HG03045 (cell line): ENCODE data around the gene CTNNA1.

Source experiments
- ATAC-seq: cut with Tn5 transposase; IDR thresholded peaks from one replicate; pipeline ENCODE4 v1.9.1; 2021; ENCODE audit warnings: mild to moderate bottlenecking, moderate library complexity; ENCODE audit not compliant: unreplicated experiment

Gene CTNNA1

DNA sequence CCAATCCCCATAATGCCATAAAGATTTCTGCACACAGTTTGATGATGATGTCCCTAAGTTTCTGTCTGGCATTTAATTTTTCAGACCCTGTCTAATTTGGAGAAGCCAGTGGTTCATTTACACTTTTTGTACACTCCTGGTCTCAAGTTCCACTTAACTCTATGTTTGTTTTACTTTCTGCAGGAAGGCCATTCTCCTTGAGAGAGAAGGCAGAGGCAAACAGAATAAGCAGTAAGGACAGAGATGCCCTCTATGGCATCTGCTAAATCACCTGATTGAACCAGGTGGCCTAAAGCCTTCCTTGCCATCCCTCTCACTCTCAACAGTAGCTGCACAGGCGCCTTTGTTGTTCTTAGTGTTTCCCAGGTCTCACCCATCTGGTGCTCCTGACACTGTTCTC, 208.0 kb downstream of the CTNNA1 start:
- no peak for ATAC-seq

DNA sequence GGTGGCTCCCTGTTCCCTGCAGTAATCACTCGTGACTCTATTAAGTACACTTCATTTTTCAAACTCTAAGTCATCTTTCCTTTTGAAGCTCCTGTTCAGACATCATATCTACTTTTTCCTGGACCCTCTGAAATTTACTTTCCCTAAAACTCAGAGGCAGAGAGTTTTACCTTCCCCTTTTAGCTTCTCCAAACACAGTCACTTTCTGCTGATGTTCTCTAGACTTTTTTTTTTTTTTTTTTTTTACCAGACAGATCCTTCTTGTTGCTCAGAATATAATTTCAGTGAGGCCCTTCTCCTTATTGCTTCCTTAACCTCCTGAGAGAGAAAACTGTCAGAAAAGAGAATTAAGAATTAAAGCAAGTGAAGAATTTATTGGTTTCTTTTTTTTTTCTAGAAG, 208.5 kb downstream of the CTNNA1 start:
- no peak for ATAC-seq

DNA sequence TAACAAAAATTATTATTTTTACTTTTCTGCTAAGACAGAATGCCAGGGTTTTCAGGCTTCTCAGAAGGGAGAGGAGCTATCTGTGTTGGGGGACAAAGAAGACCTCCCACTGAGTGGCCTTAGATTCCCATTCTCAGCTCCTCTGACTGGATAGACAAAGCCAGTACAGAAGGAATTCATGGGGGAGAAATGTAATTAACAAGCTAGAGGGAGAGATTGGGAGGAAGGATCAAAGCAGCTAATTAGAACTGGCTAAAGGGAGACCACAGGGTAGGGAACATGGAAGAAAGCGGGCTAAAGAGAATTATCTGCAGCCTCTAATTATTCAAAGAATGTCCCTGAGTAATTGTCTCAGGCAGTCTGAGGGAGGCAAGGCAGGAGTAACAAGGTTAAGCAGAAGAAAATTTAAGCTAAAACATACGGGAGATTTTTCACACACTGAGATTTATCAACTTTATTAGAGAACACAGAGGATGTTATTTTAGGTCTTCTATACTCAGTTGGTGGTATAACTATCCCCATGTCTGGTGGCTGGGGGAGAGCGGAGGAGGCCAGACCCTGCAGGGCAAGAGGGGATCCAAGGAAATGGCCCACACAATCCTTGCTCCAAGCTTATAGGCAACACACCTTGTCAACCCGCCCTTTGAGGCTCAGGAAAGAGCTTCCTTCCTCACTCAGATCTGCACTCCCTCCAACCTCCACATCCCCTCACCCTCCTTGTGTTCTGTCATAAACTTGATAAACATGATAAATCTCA, 209.6 kb downstream of the CTNNA1 start:
- no peak for ATAC-seq

DNA sequence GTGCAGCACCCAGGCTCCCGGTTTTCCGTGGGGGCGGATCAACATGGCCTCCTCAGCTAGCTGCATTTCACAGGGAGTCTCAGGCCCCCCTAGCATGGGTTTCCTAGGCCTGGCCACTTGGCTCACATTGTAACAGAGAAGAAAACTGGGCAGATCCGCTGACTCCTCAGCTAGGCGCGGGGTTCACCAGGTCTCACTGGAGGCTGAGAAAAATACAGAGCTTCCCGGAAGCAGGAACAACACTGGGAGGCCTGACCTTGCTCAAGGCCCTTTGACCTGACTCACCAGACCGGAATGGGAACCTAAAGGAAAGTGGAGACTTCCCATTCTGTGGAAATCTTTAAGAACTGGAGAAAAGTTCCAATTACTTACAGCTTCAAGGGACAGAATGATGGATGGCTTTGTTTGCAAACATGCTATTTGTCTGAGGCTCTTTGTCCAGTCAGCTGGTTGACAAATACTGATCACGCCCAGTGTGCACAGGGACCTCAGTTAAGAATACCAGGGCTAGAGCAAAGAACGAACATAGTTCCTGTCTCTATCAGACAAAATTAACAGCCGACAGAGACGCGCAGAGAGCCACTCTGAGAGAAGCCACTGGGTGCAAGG, 210.6 kb downstream of the CTNNA1 start:
- ATAC-seq = no peak

DNA sequence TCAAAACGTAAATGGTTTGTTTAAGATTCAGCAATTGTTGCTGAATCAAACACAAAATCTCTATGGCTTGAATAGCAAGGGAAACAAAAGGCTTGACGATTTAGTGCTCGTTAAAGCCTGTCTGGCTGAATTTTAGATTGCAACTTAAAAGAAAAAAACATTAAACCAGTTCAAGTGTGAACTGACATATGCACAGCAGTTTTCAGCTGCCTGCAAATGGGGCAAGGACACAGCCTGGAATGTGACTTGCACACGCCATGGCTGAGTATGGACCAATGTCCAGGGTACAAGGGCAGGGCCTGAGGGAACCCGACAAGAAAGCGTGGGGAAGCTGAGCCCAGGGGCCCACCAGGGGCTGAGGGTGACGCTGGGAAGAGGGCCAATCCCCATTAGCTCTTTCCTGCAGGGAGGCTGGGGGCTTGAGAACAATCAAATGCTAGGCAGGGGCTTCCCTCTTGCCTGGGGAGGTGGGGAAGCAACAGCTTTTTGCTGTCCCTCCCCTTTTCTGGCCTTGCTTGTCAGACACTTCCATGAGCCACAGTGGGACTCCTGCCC, 211.5 kb downstream of the CTNNA1 start:
- ATAC-seq = no peak

DNA sequence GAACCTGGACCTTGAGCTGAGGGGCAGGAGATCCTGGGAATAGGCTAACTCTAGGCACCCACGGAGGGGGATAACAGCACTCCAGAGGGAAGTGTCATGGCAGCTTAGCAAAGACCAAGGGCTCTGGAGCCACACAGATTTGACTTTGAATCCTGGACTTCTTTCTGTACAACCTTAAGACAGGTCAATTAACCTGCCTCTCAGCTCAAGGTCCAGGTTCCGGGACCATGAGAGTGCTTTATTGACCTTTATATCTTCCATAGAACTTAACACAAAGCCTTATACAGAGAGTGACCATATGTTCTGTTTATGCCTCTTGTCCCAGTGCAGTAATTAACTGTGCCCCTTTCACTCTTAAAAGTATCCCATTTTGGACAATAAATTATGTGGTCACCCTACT, 212.4 kb downstream of the CTNNA1 start:
- ATAC-seq = no peak

DNA sequence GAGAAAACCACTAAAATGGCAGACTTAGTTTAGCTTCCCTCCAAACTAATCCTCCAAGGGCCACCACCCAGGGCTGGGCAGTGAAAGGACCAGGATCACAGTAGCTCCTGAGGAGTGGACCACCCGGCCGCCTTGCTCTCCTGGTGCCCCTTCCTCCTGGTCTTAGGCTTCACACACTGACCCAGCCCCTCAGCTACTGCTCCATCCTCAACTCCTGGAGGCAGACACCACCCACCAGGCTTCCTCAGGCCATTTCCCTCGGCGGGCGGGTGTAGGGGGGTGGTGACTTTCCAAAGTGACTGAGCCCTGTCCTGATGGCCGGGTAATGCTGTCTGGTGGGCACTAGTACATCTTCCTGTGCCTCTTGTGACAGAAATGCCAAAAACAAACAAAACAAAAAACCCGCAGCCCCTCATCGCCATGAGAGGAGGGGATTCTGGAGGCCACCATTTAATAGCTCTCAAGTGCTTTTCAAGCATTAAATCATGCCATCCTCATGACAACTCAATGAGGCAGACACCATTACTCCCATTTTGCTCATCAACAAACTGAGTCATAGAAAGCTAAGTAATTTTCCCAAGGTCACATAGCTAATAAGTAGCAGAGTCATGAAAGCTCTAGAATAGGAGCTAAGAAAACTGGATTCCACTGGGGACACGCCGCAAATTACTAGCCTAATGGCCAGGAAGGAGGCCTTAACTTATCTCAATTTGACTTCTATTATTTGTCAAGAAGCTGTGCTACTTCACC, 213.2 kb downstream of the CTNNA1 start:
- ATAC-seq = no peak

DNA sequence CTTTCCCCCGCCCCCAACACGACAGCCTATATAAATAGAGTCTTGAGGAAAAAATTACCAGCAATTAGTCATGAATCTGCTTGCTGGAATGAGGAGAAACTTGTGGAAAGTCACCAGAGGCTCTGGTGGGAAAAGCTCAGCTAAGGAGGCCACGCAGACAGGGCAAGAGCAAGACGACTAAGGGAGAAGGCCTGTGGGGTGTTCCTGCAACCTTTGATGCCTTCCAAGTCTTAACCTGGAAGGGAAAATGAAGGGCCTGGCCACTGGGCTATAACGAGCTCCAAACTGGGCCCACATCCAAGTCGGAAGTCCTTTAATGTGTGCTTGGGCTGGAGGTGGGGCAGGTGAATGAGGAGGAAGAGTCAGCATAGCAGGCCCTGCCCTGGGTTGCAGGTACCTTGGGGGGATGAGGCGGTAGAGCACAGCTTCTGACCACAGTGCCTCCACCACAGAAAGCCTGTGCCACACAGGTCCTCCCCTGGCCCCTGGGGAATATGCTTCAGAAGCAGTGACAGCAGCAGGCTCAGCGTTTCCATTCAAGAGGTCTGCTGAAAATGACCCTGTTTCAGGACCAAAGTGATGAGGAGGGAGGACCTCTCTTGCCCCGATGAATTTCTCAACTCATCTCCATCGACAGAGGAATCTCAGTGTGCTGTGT, 214.7 kb downstream of the CTNNA1 start:
- no peak for ATAC-seq

DNA sequence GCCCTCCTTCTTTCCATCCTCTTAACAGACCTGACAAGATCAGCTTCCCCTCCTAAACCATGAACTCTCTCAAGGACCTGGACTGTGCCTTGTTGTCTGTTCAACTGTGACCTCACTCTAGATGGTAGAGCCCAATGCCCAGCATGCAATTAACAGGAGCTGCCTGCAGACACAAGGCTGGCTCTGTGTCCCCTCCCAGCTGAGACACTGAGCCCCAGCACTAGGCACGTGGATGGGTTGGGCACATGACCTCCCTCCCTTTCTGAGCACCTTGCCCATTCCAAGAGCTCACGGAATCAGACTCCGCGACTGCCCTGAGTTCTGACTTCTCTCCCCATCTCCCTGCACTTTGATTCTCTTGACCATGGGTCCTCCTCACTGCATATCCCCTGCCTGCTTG, 215.4 kb downstream of the CTNNA1 start:
- ATAC-seq = no peak

DNA sequence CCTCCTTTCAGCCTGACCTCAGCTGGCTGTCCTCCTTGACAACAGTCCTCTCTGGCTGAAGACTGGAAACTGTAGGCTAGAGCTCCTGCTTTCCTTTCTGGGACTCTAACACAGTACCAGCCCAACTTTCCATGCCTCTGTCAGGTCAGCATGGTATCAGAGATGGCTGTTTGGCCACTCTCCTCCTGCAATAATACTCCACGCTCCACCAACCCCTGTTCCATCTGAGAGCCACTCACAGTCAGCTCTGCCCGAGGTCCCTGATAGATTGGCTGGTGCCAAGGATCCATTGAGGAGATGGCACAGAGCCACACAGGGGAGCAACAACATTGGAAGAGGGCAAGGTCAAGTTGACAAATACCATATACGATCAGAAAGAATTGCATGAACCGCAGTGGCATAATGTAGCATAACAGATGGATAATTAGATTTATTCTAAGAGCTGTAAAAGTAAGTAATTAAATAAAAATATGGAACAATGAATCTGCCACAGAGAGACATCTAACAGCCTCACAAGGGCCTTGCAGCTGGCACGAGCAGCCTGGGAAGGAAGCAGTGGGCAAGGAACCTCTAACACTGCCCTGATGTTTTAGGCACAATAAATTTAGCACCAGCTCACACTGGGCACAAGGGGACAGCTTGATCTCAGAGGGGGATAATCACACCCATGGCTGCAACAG, 216.2 kb downstream of the CTNNA1 start:
- ATAC-seq = no peak

DNA sequence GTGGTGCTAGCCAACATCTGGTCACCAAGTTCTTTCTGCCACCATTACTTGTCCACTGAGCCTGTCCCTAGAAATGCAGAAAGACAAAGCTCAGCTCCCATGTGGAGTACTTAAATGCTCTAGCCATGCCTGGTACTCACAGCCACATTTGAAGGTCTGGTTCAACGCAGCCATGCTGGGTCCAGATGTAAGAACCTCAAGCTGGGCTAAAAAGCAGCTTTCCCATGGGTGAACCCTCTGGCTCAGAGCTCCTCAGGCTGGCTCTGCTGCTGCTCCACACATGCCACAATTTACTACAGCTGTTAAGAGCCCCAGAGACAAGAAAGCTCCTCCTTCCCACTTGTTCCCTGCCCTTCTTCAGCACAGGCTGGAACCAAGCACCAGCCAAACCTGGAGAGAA, 219.0 kb downstream of the CTNNA1 start:
- ATAC-seq = no peak

DNA sequence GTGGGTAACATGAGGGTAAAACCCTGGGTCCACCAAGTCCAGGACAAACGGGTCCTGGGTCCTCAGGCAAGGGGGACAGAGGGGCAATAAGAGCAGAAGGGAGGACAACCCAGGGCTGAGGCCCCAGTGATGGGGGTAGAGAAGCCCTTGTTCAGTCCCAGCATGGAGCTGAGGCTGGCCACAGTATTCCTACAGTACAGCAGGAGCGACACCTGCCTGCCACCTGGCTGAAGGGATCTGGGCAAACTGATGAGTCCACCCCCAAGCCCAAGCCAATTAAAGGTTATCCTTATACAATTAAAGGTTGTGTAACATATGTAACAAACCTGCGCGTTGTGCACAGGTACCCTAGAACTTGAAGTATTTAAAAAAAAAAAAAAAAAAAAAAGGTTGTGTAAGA, 219.6 kb downstream of the CTNNA1 start:
- no peak for ATAC-seq

DNA sequence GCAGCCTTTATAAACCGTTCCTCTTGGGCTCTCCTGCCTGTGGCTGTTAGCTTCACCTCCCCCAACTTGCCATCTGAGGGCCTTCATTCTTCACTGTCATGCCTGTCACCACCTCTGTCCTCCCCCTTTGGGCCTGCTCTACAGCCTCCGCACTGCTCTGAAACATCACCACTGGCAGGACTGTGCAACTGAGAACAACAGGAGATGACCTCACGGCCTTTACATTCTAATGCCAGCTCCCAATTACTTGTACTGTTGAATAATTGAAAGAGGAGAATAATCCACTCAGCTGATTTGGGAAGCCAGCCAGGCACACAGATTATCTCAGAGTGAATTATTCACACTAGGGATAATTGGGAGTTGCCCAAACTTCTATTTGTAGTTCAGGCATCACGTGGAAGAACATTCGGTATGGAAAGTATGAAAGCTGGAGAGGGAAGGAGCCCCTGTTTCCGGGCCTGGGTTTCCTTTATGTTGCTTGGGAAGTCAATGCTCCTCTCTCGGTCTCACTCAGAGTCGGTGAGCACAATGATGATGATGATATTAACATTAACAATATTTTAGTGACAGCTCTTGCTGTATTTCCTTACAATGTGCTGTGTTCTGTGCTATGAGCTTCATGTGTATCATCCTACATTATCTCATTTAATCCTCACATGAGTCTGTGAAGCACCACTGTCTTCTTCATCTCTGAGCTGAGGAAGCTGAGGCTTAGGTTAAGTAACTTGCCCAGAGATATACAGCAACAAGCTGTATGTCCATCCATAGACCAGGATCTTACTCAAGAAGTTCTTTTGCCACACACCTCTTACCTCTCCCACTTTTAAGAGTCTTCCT, 221.2 kb downstream of the CTNNA1 start:
- ATAC-seq = no peak

DNA sequence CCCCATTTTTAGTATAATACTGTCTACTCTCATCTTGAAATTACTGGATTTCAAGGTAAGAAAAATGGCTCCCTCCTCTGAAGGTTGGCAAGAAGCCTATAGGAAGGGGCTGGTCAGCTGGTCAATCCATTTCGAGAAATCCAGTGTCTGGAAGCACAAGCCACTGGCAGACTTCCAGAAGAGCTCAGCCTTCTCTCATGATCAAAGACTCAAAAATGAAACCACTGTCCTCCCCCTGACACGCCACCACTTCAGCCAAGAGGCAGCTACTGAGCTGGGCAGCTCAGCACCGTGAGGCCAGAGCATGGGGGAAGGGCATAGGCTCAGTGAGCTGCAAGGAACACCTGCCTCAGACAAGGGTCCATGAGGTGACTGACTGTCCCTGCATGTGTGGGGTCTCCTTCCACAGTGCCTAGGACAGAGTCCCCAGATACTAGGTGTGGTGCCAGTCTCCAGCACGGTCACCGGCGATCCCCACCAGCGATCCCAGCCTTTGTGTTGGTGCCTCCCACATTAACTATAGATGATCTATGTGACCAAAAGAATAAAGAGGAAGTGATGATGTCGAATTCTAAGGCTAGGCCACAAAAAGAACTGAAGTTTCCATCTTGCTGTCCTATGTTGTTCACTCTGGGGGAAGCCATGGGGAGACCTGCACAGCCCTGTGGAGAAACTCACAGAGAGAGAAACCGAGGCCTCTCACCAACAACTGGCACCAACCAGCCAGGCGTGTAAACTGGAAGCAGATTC, 222.0 kb downstream of the CTNNA1 start:
- ATAC-seq = no peak

DNA sequence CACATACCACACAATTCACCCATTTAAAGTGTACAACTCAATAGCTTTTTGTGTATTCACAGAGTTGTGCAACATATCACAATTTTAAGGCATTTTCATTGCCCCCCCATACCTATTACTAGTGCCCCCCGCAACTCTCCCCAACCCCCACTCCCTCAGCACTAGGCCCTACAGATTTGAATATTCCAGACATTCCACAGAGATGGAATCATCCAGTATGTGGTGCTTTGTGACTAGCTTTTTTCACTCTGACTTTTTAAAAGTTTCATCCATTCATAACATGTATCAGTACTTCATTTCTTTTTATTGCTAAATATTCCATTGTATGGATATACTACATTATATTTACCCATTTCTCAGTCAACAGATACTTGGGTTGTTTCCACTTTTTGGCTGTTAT, 224.9 kb downstream of the CTNNA1 start:
- ATAC-seq = no peak

DNA sequence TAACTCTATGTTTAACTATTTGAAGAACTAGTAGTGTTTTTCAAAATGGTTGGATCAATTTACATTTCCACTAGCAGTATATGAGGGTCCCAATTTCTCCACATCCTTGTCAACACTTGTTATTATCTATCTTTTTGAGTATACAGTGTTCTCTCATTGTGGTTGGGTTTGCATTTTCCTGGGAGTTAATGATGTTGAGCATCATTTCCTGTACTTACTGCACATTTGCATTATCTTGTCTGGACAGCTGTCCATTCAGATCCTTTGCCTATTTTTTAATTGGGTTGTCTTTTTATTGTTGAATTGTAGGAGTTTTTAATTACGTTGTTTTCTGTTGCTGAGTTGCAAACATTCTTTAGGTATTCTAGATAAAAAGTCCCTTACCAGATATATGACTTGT, 225.4 kb downstream of the CTNNA1 start:
- no peak for ATAC-seq

DNA sequence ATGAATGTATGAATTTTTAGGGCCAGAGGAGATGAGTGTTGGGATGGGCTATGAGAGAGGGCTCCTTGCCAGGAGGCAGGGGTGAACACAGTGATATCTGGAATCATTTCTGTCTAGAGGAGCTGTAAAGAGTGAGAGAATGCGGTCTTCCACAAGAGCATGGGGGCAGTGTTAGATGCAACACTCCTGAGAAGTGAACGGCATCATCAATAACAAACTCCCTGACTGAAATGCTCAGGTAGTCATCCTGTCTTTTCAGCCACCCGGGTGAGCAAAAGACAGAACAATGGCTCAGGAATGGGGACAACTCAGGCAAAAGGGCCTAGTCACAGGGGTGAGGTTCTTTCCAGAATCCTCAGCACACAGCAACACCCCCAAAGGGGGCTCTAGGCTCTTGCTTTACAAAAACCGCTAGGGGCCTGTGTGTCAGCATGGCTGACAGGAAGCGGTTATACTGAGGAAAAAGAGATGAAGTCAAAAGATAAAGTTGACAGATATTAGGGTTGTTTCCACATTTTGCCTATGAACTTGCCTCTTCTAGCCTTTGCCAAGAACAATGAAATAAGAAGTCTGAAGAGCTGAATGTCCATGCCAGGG, 226.6 kb downstream of the CTNNA1 start:
- no peak for ATAC-seq

DNA sequence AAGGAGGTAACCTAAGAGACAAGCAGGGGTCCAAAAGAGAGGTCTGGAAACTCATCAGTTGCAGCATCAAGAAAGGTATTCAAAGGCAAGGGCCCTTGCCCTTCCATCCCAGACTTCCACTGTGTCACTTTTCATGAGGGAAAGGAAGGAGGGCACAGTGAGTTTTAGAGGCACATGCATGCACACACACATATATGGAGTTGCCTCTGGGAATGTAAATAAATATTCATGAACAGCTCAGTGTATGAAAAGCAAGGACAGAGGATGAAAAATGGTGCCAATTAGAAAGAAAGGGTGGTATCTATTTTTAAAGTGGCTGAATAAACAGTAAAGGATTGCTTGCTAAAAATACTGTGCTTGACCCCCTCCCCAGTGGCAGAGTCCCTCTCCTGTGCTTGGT, 227.2 kb downstream of the CTNNA1 start:
- no peak for ATAC-seq

DNA sequence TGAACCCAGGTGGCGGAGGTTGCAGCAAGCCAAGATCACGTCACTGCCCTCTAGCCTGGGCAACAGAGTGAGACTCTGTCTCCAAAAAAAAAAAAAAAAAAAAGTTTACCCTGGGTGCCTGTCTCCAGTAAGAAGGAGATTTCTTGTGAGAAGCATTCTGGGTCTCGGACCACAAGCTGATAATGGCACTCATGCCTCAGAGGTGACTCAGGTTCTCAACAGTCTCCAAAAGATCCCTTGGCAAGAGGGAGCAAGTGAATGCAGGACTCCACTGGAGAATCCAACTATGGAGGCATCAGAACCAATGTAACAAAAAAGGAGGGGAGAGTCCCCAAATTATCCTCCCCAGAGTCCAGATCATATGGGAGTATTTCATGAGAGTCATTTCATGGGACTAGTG, 227.9 kb downstream of the CTNNA1 start:
- no peak for ATAC-seq
